NCI-H1092 (cell line): ENCODE data around the gene CFHR1.
"Not testable (repeated sequence)": the region's sequence is repeated elsewhere in the genome, so short reads cannot be mapped to it uniquely, and the experiment has no call there.

Source experiments
- DNase-seq: peaks from one replicate; lab custom pipeline; 2025; lab: John Stamatoyannopoulos, UW

CFHR1 gene

DNA sequence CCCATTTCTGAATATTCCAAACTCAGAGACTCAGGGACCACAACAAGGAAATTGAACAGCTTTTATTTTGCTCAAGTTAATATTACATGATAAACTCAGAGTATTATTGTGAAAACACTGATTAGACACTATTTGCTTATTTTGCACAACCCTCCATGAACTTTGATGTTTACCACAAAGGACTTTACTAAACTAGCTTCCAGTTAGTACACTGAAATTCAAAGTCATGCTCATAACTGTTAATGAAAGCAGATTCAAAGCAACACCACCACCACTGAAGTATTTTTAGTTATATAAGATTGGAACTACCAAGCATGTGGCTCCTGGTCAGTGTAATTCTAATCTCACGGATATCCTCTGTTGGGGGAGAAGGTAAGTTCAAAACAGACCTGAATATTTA is at the start of gene CFHR1:
Gene CFHR1, plus strand, starts transcription at position 201 of the 400 bp plus-strand sequence. Its CDS starts 114 bp downstream, at position 315.
- not testable (repeated sequence) for DNase-seq

- DNase-seq, result not testable (repeated sequence)
These were observed 49.7 kb upstream of the CFHR1 start for GRCh38 chr1:196769823-196770222.

DNA sequence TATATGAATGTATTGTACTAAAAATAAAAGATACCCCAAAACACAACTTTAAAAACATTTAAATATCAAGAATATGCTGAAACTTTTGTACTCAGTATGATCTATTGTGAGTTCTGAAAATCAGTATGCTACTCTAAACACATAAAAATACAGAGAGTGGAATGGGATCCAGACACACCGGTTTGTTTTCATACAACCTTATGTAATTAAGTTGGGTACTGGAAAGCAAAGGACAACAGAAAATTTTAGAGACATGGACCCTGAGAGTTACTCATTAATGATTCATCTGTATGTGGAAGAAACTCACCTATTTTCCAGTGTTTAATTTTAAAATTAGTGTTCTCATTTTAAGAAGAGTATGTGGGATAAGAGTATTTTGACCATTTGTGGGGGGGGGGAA is 45.8 kb upstream of the CFHR1 start:
- DNase-seq, result no peak

DNA sequence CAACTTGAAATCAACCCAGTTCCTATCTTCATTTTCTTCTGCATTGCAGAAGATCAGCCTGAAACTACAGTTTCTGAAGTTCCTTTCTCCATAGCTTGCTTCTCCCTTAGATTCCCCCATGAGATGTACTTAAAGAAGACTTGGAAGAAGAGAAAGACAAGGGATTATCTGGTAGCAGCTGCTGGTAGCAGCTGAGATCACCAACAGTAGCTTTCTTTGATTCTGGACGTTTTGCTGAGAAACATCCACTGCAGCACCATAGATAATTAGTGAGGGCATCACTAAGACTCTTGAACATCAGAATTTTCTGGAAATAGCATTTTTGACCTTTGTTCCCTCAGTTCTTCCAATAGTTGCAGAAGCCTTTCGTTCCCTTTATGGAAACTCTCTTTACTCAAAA is 45.4 kb upstream of the CFHR1 start:
- no peak for DNase-seq

DNA sequence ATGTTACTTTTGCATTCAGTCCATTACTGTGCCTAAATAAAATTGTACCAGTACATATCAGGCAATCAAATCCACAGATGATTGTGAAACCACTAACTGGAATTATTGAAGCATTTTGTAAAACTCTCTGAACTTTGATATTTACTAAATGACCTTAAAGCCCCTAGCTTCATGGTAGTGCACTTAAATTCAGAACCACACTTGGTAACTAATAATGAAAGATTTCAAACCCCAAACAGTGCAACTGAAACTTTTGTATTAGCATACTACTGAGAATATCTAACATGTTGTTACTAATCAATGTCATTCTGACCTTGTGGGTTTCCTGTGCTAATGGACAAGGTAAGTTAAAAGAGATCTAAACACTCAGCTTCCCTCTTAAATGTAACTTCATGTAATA is 44.9 kb upstream of the CFHR1 start, which contains the start of gene CFHR3:
Gene CFHR3, plus strand, starts transcription at position 238 of the 400 bp plus-strand sequence. Its CDS starts 47 bp downstream, at position 285.
- DNase-seq, result no peak

DNA sequence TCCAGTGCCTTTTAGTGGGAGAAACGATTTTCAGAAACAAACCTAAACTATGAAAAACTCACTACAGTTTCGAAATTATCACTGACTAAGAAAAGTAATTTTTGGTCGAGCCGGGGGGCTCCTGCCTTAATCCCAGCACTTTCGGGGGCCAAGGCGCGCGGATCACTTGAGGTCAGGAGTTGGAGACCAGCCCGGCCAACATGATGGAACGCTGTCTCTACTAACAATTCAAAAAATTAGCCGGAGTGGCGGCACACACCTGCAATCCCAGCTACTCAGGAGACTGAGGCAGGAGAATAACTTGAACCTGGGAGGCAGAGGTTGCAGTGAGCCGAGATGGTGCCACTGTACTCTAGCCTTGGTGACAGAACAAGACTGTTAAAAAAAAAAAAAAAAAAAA is 41.9 kb upstream of the CFHR1 start:
- no peak for DNase-seq

- DNase-seq, result no peak
These were observed 40.4 kb upstream of the CFHR1 start for GRCh38 chr1:196779093-196779492.

DNA sequence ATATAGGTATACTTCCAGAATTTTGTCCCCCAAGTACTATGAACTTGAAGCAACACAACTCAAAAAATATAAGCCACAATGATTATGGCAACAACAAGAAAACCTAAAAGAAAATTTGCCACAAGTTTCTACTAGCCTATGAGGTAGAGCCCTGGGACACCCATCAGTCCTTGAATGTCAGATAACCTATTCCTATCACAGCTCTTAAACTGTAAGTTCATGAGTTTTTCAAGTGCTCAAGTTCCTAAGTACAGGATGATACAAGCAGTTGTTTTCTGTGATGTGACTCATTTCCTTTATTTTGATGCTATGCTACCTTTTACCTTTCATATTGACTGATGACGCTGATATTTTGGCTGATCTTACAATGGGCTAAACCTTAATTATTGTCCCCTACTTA is 28.3 kb upstream of the CFHR1 start:
- DNase-seq, result not testable (repeated sequence)

DNA sequence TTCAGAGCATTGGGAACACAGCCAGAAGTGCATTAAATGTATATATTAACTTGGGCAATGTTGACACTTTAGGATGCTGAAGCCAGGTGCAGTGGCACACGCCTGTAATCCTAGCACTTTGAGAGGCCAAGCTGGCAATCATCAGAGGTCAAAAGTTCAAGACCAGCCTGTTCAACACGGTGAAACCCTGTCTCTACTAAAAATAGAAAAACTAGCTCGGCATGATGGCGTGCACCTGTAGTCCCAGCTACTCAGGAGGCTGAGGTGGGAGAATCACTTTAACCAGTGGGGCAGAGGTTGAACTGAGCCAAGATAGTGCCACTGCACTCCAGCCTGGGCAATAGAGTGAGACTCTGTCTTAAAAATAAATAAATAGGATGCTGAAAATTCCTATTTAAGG is 25.4 kb upstream of the CFHR1 start:
- peak; percentile 85 for DNase-seq

- no peak for DNase-seq
These were observed 21.6 kb upstream of the CFHR1 start for GRCh38 chr1:196797891-196798290.

- DNase-seq, result not testable (repeated sequence)
These were observed 17.6 kb upstream of the CFHR1 start for GRCh38 chr1:196801920-196802319.

DNA sequence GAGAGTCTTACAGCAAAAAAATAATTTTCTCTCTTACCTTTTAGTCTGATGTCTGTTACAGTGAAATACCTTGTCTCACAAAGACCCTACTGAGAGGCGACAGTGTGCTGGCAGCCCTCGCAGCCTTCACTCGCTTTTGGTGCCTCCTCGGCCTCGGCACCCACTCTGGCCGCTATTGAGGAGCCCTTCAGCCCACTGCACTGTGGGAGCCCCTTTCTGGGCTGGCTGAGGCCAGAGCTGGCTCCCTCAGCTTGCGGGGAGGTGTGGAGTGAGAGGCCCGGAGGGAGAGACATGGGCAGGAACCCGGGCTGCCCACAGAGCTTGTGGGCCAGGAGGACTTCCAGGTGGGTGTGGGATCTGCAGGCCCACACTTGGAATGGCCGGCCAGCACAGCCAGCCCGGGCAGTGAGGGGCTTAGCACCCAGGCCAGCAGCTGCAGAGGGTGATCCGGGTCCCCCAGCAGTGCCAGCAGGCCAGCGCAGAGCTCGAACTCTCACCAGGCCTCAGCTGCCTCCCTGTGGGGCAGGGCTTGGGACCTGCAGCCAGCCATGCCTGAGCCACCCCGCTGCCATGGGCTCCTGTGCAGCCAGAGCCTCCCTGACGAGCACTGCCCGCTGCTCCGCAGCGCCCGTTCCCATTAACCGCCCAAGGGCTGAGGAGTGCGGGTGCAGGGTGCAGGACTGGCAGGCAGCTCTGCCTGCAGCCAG is 10.8 kb upstream of the CFHR1 start:
- DNase-seq, result no peak

DNA sequence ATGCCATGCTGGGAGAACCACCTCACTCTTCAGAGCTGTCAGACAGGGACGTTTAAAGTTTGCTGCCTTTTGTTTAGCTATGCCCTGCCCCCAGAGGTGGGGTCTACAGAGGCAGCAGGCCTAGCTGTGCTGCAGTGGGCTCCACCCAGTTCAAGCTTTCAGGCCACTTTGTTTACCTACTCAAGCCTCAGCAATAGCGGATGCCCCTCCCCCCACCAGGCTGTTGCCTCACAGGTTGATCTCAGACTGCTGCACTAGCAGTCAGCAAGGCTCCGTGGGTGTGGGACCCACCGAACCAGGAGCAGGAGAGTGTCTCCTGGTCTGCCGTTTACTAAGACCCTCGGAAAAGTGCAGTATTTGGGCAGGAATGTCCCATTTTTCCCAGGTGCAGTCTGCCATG is 2.1 kb upstream of the CFHR1 start:
- DNase-seq, result not testable (repeated sequence)

DNA sequence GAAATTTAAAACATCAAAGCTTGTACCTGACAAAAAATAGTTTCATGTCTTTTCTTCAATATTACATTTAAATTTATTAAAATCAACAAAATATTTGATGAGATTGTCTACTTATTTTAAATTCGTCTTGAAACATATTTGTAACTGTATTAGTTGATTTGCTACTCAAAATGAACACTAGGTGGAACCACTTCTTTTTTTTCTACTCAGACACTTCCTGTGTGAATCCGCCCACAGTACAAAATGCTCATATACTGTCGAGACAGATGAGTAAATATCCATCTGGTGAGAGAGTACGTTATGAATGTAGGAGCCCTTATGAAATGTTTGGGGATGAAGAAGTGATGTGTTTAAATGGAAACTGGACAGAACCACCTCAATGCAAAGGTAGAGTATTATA is 8.3 kb downstream of the CFHR1 start:
- DNase-seq, result peak; percentile 17

GRCh38 chr1:196849613-196850492 is 30.3 kb downstream of the CFHR1 start:
- not testable (repeated sequence) for DNase-seq

DNA sequence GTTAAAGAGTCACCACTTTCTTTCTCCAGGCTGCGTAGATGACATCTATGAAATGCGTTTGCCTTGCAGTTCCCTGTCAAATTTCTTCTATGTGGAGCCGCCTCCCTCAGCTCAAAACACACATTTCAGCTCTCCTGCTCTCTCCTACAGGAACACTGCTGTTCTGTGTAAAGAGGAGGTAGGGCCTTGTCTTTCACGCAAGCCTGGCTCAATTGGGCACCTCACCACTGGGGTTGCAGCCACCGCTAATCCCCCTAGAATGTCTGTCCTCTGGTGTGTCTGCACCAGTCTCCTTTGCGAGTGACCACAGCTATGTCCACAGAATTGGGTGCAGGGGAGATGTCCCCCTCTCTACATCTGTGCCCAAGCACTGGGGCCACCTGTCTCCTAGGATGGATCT is 36.5 kb downstream of the CFHR1 start:
- no peak for DNase-seq

DNA sequence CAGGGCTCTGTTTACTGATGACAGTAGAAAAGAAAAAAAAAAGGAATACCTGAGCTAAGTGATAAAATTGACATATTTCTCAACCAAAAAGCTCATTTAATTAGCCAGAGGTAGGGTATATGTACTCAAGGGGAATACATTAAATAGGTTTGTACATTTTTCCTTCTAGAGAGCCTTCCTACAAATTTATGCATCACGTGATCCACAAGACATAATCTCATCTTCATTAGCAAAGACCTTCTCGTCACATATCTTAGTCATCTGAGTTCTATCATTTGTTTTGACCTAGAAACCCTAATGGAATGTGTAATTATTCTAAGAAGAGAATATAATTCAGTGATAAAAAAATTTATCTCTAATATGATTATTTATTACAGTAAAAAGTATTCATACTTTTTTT is 37.7 kb downstream of the CFHR1 start:
- DNase-seq, result no peak

DNA sequence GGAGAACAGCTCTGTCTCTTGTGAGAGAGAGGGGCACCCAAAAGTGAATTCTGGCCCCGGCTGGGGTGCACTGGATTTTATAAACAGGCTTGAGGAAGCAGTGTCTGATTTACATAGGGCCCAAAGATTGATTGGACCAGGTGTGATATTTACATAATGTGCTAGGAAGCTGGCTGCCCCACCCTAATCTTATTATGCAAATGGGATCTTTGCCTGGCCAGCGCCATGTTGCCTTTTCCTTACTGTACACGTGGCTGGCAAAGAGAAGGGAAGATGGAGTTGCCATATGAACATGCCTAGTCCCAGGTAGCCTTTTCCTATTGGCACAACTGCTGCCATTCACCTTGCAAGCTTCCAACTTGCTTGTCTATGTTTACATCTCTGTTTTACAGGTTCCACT is 39.3 kb downstream of the CFHR1 start:
- no peak for DNase-seq

DNA sequence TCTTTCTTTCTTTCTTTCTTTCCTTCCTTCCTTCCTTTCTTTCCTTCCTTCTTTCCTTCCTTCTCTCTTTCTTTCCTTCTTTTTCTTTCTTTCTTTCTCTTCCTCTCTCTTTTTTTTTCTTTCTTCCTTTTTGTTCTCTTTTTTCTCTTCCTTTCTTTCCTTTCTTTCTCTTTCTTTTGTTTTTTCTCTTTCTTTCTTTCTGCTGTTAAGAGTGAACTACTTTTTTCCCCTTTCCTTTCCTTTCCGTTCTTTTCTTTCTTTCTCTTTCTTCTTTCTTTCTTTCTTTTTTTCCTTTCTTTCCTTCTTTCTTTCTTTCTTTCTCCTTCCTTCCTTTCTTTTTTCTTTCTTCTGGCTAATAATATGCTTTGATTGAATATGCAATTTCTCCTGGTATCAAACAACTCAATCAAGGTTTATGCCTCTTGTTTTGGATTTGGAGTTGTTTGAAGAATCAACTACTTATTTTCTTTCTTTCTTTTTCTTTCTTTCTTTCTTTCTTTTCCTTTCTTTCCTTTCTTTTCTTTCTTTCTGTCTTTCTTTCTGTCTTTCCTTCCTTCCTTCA is 40.9 kb downstream of the CFHR1 start:
- no peak for DNase-seq

GRCh38 chr1:196861429-196861828 is 41.9 kb downstream of the CFHR1 start:
- DNase-seq, result no peak

GRCh38 chr1:196866974-196867373 is 47.4 kb downstream of the CFHR1 start:
- DNase-seq, result no peak

GRCh38 chr1:196873385-196873784 is 53.9 kb downstream of the CFHR1 start:
- DNase-seq, result no peak

- no peak for DNase-seq
These were observed 56.4 kb downstream of the CFHR1 start for GRCh38 chr1:196875935-196876334.
